Measurements from ENCODE around the gene LRRC75B. TPM values are rescaled to one million over a fixed set of nuclear protein-coding genes. Genes with fewer than 3 reads are reported as not detected.

Gene LRRC75B
- polyA plus RNA-seq, 6 donors from 2014 or later, result 0.32 TPM; not detected in 4

DNA sequence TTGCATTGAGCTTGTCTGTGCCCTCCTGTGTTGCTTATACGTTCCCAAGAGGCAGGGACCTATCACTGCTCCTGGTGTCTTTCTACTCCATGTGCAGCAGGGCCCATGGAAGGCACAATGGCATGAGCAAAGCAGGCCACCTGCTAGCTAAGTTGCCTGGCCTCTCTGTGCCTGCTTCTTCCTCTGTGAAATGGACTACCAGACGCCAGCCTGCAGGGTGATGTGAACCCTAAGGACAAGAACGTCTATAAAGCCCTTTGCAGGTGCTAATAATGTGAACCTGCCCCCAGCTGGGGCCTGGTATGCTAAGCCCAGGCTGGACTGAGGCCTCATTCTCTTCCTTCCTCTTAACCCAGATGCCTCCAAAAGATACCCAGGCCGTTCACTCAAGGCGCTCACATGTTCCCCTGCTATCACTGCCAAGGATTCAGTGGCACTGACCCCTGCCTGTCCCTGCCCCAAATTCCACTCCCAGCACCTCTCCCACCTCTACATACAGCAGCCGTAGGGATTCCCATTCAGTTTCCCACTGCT, 41.9 kb downstream of the LRRC75B start:
- ATAC-seq (ENCODE audit: low read depth in 2 of 2) (no peak), DNase-seq (no peak)
- H3K27ac Mint-ChIP-seq, result peak overlapping the region; percentile 79 to 97 (median 90)
- no peaks in the 10 kb centered on the region for H3K9me3 Mint-ChIP-seq
- H3K36me3 Mint-ChIP-seq, result peaks cover 0 to 29% of the 10 kb centered on the region in 2 donors
- H3K27me3 Mint-ChIP-seq, result no peaks in the 10 kb centered on the region
- peaks cover 63 to 80% (median 78%) of the 10 kb centered on the region in 3 donors for H3K4me1 Mint-ChIP-seq
- peak overlapping the region; percentile 71 to 99 (median 87) for H3K4me3 Mint-ChIP-seq

DNA sequence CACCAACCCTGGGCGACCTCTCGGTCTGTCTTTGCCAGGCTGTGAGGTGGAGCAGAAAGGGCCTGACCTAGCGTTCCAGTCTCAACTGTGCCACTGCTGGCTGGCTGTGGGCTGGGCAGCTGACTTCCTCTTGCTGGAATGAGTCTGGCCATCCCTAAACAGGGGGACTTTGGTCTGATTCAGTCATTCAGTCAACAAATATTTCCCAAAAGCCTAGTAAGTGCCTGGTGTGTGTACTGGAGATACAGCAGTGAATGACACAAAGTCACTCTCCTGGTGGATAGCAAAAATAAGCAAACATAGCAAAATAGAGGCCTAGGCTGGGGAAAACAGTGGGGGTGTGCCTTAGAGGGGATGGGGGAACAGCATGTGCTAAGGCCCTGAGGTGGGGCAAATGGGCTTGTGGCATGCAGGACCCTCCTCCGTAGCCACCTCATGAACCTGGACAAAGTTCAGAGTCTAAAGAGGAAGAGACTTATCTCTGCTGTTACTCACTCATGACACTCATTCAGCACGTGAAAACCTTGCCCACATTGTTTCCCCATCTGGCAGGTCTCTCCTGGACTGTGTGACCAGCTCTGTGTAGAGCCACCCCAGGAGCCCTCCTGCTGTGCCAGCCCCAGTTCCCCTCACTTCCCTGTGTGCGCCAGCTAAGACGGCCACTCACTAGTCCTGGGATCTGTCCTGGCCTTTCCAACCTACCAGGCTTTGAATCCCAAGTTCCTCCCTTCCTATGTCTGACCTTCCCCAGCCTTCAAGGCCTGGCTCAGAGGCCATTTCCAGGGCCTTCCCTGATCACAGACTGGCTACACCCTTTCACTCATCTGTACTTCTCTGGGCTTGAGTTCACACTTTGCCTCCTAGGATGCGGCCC, 42.6 kb downstream of the LRRC75B start:
- Mint-ChIP-seq H3K36me3 (peaks cover 0 to 29% of the 10 kb centered on the region in 2 donors), H3K27me3 (no peaks in the 10 kb centered on the region), H3K4me1 (peaks cover 59 to 79% (median 73%) of the 10 kb centered on the region in 3 donors), H3K4me3 (peak overlapping the region; percentile 60 to 99 (median 82)), H3K27ac (peak overlapping the region; percentile 66 to 95 (median 84)), H3K9me3 (no peaks in the 10 kb centered on the region)
- ATAC-seq (ENCODE audit: low read depth in 2 of 2) (no peak), DNase-seq (no peak)

DNA sequence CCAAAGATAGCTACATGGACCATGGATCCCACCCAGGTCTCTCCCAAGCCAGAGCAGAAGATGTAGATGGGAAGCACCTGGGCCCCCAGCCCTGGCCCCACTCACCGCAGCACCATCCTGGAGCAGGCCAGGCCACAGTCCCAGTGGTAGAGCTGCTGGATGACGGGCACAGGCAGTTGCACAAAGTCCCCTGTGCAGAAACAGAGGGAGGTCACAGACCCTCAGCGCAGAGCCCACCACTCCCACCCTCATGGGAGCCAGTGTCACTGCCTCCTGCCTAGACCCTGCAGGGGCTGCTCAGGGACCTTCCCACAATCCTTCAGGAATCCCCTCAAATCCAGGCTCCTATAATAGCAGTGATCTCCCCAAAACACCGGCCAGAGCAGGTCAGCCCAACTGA, 44.1 kb downstream of the LRRC75B start:
- no peak for DNase-seq
- H3K4me1 Mint-ChIP-seq, result peaks cover 53 to 84% (median 71%) of the 10 kb centered on the region in 3 donors
- H3K36me3 Mint-ChIP-seq, result peaks cover 0 to 29% of the 10 kb centered on the region in 2 donors
- ATAC-seq (ENCODE audit: low read depth in 2 of 2), result no peak
- no peaks in the 10 kb centered on the region for H3K9me3 Mint-ChIP-seq
- peak overlapping the region in 3 of 8 donors; percentile 29 to 70 (median 47) for H3K4me3 Mint-ChIP-seq
- H3K27me3 Mint-ChIP-seq, result no peaks in the 10 kb centered on the region
- peak overlapping the region in 3 of 6 donors; percentile 28 to 47 (median 29) for H3K27ac Mint-ChIP-seq

DNA sequence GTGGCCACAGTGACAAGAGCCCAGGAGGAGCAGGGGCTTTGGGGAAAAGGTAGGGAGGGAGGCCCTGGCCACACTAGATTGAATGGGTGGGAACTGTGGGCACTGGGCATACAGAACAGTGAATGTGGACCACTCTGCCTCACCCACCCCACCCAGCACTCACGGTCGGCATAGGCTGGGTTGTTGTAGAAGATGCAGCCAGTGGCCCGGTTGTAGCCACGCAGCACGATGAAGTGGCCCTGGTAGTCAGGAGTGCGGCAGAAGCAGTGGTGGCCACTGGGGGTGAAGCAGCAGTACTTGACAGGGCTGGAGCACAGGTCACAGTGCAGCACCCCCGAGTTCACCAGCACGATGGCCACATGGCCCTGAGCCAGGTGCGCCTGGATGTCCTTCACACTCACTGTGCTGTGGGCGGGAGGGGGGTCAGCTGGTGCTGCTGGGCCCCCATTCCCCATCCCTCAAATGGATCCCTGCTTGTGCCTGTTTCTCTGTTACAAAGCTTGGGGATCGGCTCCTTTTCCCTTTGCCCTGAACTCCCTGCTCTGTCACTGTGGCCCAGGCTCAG, 49.1 kb downstream of the LRRC75B start:
- DNase-seq, result no peak
- Mint-ChIP-seq H3K27me3 (no peaks in the 10 kb centered on the region), H3K4me3 (peak overlapping the region in 2 of 8 donors; percentile 15 to 67), H3K4me1 (peaks cover 46 to 82% (median 71%) of the 10 kb centered on the region in 3 donors), H3K36me3 (peaks cover 8 to 15% of the 10 kb centered on the region in 2 donors), H3K27ac (peak overlapping the region in 2 of 6 donors; percentile 52 to 79), H3K9me3 (no peaks in the 10 kb centered on the region)
- ATAC-seq (ENCODE audit: low read depth in 2 of 2), result no peak

DNA sequence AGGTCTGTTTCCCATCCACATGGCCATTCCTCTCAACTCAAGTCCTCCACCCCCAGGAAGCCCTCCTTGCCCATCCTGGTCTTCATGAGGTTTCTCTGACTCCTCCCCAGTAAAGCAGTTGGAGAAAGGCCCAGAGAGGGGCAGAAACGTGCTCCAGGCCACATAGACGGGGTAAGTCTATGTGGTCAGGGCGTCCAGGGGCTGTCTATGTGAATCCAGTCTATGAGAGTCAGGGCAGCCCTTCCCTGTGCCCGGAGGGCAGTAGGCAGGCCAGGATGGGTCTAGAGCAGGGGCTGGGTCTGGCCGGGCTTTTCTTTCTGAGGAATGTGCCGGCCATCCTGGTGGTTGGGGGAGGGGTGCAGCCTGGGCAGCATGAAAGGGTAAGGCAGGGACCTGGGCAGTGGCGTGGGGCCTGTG, 49.7 kb downstream of the LRRC75B start:
- Mint-ChIP-seq H3K9me3 (no peaks in the 10 kb centered on the region), H3K36me3 (peaks cover 8 to 15% of the 10 kb centered on the region in 2 donors), H3K4me3 (peak overlapping the region in 3 of 8 donors; percentile 25 to 39 (median 27)), H3K27me3 (no peaks in the 10 kb centered on the region), H3K27ac (peak overlapping the region in 4 of 6 donors; percentile 68 to 79 (median 74)), H3K4me1 (peaks cover 42 to 77% (median 66%) of the 10 kb centered on the region in 3 donors)
- ATAC-seq (ENCODE audit: low read depth in 2 of 2) (no peak), DNase-seq (no peak)

DNA sequence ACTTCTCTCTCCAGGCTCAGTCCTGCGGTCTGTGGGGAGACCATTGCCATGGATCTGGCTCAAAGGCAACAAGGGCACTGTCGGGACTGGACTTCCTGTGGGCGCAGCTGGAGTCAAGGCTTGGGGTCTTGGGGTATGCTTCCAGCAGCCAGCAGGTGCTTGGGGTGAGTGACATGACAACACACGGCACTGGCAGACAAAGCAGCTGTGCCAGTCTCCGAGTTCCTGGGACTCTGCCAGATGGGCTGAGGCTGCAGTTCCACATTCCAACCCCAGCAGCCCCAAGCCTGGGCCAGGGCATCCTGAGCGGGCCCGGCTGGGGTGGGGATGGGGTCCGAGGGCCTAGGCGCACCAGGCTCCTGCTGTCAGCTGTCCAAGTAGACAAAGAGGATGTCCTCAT, 50.2 kb downstream of the LRRC75B start:
- H3K36me3 Mint-ChIP-seq, result peaks cover 8 to 12% of the 10 kb centered on the region in 2 donors
- H3K4me3 Mint-ChIP-seq, result peak overlapping the region in 6 of 8 donors; percentile 3 to 77 (median 40)
- no peaks in the 10 kb centered on the region for H3K9me3 Mint-ChIP-seq
- no peak for DNase-seq
- H3K4me1 Mint-ChIP-seq, result peaks cover 40 to 72% (median 65%) of the 10 kb centered on the region in 3 donors
- no peak for ATAC-seq (ENCODE audit: low read depth in 2 of 2)
- H3K27me3 Mint-ChIP-seq, result no peaks in the 10 kb centered on the region
- peak overlapping the region in 2 of 6 donors; percentile 72 to 84 for H3K27ac Mint-ChIP-seq

DNA sequence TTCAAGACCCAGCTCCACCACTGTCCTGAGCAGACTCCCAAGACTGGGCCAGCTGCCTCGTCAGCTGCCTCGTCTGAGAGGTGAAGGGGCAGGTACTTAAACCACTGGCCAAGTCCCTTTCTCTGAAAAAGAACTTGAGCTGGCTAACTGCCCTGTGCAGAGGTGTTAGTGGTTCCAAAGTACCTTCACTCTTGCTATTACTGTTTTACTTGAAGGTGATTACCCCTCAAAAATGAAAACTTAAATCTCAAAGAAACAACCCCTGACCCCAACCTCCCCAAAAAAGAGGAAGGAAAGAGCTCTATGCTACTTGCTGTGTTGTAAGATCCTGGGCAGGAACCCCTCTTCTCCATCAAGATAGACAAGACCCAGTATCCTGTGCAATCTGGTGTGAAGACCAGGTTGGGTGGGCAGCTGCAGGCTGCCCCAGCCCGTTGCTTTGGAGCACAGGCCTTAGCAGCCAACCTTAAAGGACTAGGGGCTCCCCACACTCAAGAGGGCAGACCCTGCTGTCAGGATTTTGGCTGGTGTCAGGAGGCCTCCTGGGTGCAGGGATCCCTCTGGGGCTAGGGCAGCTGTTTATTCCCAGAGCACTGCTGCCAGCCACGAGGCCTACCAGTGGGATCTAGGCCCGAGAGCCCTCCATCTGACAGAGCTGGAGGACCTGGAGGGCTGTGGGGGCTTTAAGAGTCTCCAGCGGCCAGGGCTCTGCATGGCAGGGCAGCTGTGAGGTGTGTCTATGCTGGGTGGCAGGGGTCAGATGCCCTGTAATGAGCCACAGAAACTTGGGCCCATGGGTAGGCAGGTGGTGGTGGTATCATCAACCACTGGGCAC, 51.0 kb downstream of the LRRC75B start:
- Mint-ChIP-seq H3K27ac (peak overlapping the region in 5 of 6 donors; percentile 46 to 84 (median 72)), H3K4me3 (peak overlapping the region in 7 of 8 donors; percentile 22 to 77 (median 64)), H3K27me3 (no peaks in the 10 kb centered on the region), H3K9me3 (no peaks in the 10 kb centered on the region), H3K36me3 (peaks cover 4 to 8% of the 10 kb centered on the region in 2 donors), H3K4me1 (peaks cover 33 to 64% (median 57%) of the 10 kb centered on the region in 3 donors)
- ATAC-seq (ENCODE audit: low read depth in 2 of 2) (peak; percentile 46 to 69), DNase-seq (no peak)

DNA sequence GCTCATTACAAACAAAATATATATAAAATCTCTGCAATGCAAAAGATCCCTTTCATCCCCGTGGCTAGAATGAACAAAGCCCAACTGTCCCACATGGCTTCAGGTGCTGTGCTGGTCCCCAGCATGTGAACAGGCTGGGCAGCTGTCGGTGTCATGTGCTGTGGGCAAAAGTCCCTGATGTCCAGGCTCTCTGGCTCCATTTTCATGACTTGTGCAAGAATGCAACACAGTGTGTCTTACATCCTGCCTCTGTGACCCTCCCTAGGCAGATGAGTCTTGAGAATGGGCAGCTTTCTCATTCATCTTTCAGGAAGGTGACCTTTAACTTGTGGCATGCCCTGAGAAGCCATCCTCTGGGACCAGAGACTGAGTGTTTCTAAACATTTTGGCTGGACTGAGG, 52.4 kb downstream of the LRRC75B start:
- Mint-ChIP-seq H3K36me3 (peaks cover 0 to 12% of the 10 kb centered on the region in 2 donors), H3K4me1 (peaks cover 30 to 56% (median 52%) of the 10 kb centered on the region in 3 donors), H3K27ac (peak overlapping the region in 2 of 6 donors; percentile 12 to 72), H3K4me3 (peak overlapping the region in 2 of 8 donors; percentile 29 to 76), H3K27me3 (no peaks in the 10 kb centered on the region), H3K9me3 (no peaks in the 10 kb centered on the region)
- no peak for DNase-seq
- no peak for ATAC-seq (ENCODE audit: low read depth in 2 of 2)

DNA sequence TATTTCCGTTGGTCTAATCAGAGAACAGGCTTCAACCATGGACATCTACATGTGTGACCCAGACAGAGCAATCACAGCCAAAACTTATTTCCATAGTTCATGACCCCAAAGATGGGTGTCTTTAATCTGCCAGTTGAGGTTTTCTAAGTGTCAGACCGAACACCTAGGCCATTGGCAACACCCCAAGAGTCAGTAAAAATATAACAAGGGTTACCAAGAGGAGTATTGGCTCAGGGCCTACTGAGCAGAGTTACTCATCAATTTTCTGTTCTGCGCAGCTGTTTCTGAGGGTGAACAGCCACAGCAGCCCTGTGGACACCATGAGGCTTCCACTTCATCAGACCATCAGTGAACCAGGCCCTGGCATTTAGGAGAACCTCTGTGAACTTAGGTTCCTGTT, 56.8 kb downstream of the LRRC75B start:
- Mint-ChIP-seq H3K4me1 (peaks cover 11 to 25% (median 18%) of the 10 kb centered on the region in 3 donors), H3K9me3 (no peaks in the 10 kb centered on the region), H3K27me3 (no peaks in the 10 kb centered on the region), H3K36me3 (peaks cover 0 to 12% of the 10 kb centered on the region in 2 donors), H3K27ac (peak overlapping the region in 2 of 6 donors; percentile 39 to 52), H3K4me3 (no peak overlapping the region)
- ATAC-seq (ENCODE audit: low read depth in 2 of 2) (no peak), DNase-seq (no peak)

Other genes with a start within 250 kb of the LRRC75B start
- 10 to 100 TPM; 43.9 to 79.9 (median 52.5) TPM for gene ADORA2A, start 165.5 kb downstream of the LRRC75B start, polyA plus RNA-seq (ENCODE audit: low read depth in 6 of 6)
- under 1 TPM in 5 of 6 donors, not detected in 1; 0.08 to 0.90 (median 0.20) TPM for gene UPB1, start 97.7 kb downstream of the LRRC75B start, polyA plus RNA-seq (ENCODE audit: low read depth in 6 of 6)
- 100 to 1,000 TPM; 374 to 564 (median 422) TPM for gene GUCD1, start 37.9 kb downstream of the LRRC75B start, polyA plus RNA-seq (ENCODE audit: low read depth in 6 of 6)
- 100 to 1,000 TPM in 4 of 6 donors, 10 to 100 TPM in 2; 73.1 to 141 (median 132) TPM for gene SNRPD3, start 37.1 kb downstream of the LRRC75B start, polyA plus RNA-seq (ENCODE audit: low read depth in 6 of 6)
- gene GGT1, start 10.1 kb upstream of the LRRC75B start, polyA plus RNA-seq (ENCODE audit: low read depth in 6 of 6), result under 1 TPM in 4 of 6 donors, not detected in 2; 0.17 to 0.90 (median 0.70) TPM
- not detected for gene PIWIL3, start 181.6 kb upstream of the LRRC75B start, polyA plus RNA-seq (ENCODE audit: low read depth in 6 of 6)
- under 1 TPM in 4 of 6 donors, not detected in 2; 0.13 to 0.97 (median 0.50) TPM for gene SGSM1, start 213.1 kb upstream of the LRRC75B start, polyA plus RNA-seq (ENCODE audit: low read depth in 6 of 6)

All from naive B cell (primary cell).